Endometrial microvascular endothelial cells (primary cell): Measurements from ENCODE around the gene TMSB10. TPM values are rescaled to one million over a fixed set of nuclear protein-coding genes. Genes with fewer than 3 reads are reported as not detected.
"Not testable (repeated sequence)": the region's sequence is repeated elsewhere in the genome, so short reads cannot be mapped to it uniquely, and the experiment has no call there.

Source experiments
- in situ Hi-C: cut with HindIII; loops from 2 replicates; pipeline ENCODE4 v1.10.0; 2017; ENCODE audit warnings: low sequenced_read_pairs, low pct_unique_long_range_greater_than_20kb; ENCODE audit errors: inconsistent ontology term
- total RNA-seq: library from RNA; depleted of rRNA; stranded (reverse); fragments of >200 nt; gene quantifications from one replicate; pipeline ENCODE4 v1.2.3, GENCODE V29; 2015; ENCODE audit errors: inconsistent ontology term

Gene TMSB10
- total RNA-seq, 1 donor from 2014 or later: 8,106 TPM

DNA sequence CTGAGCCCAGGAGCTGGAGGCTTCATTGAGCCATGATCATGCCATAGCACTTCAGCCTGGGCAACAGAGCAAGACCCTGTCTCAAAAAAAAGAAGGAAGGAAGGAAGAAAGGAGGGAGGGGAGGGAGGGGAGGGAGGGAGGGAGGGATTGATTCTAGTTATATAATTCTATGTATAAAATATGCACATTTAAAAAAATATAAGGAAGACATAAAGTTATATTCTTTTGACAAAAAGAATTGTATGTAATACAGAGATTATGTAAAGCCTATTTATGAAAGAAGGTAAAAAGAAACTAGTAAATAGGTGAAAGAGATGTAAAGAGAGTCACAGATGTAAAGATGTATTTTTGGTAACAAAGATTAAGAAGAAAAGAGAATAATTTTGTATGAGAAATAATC, 17.6 kb downstream of the TMSB10 start:
- in situ Hi-C loops: no loop called here

DNA sequence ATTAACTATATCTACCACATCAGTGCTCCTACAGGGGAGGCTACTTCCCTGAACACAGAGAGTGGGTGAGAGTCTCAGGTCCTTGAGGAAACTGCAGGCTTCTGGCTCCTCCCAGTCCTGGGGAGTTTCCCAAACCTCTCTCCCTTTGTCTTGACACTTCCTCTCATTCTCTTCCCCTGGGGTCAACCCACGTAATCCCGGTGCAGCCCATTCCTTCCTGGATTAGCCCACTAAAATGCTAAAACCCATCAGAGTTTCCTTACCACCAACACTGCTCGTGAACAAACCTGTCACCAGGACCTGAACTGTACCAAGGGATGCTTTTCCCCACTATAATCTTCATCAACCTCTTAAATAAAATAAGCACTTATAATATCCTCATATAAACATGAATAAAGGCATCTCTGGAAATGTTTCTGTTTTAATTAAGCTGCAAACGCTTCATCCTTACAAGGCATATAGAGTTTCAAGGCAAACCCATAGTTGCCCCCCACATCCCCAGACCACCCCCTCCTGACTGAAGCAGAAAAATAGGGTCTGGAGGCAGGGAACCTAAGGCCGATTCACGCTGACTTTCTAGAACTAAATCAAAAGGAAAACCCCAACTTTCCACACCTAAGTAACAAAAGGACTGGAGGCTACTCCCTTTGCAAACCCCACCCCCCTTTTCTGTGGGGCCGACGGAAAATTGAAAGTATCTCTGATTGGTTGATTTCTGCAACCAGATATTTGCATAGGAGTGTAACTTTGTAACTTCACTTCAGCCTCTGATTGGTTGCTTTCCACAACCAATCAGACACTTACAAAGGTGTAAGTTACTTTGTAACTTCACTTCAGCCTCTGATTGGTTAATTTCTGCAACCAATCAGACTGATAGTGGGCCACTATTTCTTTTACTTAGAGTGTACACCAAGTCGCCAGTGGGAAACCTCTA, 19.0 kb downstream of the TMSB10 start:
- in situ Hi-C loops: no loop called here

DNA sequence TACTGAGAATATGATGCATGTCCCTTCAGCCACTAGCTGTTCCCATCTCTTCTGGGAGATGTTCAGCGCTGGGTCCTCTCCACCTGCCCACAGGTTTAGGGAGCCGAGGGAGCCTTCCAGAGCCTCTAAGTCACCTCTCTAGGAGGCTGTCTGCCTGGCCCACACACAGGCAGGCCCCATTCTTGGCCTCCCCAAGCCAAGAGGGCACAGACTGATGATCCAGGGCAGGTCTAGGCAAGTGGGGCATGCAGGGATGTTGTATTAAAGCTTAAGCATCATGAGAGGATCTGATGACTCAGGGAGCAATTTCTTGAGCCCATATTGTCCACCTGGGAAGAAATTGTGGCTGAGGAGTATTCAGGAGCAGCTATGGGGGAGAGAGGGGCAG, 19.9 kb downstream of the TMSB10 start:
- in situ Hi-C loops: no loop called here

DNA sequence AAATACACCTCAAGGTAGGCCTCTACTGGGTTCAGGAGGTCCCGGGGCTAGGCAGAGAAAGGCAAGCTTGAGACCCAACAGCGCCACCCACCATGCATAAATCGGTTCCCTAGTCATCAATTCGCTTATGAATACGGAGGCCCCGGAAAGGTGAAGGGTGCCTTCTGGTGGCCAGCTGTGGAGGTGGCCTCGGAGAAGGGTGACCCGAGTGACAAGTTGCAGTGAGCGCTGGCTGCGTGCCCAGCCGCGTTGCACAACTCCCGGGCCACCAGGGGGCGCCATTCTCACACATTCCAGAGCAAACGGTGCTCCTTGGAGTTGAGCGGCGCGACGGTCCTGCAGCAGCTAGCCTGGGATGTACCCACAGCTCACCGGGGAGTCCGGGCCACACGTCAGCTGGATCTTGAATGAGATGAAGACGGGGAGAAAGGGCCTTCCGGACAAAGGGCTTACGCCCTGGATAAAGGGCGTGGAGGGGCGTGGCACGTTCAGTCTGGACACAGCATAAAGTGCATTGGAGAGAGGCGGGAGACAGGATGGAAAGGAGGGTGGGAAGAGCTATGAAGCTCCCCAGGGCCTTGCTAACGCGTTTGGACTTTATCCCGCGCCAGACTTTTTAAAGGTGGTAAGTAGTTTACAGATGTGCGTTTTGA, 20.4 kb downstream of the TMSB10 start:
- in situ Hi-C loops: no loop called here

DNA sequence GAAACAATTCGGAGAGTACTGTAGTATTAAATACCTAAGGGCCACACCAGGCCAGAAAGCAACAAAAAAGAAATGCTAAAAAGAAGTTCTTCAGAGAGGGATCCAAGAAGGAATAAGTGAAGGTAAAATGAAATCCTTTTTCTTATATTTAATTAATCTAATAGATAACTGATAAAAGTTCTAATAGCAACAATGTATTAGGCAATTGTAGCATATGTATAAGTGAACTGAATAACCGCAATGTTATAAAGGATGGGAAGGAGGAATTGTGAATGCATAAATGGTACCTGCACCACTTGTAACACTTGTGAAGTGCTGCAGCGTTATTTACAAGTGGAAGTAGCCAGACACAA, 21.8 kb downstream of the TMSB10 start:
- in situ Hi-C loops: no loop called here

DNA sequence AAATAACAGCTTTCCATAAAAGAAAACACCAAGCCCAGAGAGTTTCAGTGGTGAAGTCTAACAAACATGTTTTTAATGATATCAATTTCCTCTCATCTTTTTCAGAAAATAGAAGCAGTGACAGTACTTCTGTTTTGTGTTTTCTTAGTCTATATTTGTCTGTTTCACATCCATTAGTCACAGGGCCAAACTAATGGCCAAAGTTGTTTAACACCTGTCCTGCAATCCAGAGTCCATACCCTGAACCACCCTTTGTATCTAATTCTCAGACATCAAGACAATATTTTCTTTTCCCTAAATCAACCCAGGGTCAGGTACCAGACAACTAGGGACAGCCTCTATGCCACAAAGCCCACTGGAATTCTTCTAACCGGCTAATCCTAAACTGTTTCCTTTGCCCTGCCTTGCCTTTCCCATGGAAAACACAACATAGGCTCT, 25.9 kb downstream of the TMSB10 start:
- in situ Hi-C loops: no loop called here

DNA sequence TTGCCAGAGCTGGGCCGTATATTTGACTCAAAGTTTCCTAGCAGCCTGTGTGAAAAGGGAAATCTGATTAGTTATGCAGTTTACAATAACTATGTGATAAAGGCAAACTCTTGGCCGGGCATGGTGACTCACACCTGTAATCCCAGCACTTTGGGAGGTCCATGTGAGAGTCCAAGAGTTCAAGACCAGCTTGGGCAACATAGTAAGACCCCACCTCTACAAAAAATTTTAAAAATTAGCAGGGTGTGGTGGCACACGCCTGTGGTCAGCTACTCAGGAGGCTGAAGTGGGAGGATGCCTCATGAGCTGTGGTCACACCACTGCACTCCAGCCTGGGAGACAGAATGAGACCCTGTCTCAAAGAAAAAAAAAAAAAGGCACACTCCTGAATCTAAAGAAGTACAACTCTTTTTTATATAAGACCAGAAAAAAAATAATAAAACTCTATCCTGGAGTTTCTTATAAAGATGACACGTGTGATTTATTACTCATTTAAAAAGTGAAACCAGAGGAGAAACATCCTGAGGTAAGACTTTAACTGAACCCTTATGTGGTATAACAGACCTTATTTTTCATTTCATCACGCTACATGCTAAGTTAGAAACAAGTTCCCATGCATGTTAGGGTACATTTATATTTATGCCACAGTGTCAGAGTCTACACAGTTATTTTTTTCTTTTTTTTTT, 32.9 kb downstream of the TMSB10 start:
- in situ Hi-C loops: no loop called here

DNA sequence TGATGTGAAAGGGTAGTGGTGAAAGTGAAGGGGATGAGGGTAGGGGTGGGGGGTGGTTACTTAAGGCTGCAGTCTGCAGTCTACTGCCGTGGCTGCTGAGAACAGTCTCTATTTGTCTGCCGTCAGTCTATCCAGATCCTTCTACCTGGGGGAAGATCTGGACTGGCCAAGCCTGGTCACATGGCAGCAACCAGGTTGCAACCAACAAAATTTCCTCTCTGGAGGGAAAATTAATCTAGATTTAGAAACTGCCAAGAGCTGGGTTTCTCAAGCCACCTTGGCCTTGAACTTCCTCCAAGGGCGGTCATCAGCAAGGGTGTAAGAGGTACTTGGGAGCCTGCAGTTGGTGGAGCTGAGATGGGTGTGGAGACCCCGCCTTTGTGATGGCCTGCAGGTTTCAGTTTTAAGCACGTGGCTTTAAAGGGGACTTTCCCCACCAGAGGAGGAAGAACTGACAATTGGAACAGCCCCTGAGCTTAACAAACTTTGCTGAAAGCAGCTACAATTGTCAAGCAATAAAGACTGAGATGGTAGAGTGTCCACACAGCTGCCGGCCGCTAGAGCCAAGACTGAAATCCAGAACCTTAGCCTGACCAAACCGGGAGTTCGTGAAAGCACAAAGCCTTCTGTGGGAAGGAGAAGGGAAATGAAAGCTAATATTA, 34.1 kb downstream of the TMSB10 start:
- in situ Hi-C loops: no loop called here

DNA sequence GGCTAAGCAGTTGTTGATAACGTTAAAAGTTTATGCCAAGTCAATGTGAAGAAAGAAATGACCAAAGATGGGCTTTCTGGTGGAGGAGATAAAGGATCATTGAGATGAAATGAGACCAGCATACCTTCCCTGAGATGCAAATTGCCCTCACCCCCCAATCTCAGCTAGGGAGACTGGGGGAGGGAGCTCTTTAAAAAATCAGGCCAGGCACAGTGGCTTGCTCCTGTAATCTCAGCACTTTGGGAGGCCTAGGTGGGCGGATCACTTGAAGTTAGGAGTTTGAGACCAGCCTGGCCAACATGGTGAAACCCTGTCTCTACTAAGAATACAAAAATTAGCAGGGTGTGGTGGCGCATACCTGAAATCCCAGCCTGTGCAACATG, 34.6 kb downstream of the TMSB10 start:
- in situ Hi-C loops: no loop called here

DNA sequence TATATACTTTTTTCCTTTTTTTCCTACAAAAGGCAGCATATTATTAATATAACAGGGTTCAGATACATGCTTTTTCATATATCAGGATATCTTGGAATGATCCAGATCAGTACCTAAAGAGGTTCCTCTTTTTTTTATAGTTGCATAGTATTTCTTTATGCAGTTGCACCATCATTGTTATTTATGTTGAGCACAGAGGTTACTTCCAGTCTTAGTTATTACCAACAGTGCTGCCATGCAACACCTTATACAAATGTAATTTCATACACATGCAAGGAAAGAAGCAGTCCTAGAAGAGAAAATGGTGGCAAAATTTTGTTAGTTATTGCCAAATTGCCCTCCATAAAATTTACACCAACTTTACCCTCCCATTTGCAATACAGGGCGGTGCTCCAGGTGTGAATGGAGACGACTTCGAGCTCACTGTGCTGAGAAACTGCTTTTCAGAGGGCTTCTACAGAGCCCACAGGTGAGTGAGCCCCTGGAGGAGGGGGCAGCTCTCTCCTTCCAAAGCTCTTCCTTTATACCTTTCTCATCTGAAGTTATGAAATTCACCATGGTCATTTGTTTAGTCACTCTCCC, 35.5 kb downstream of the TMSB10 start:
- in situ Hi-C loops: no loop called here

DNA sequence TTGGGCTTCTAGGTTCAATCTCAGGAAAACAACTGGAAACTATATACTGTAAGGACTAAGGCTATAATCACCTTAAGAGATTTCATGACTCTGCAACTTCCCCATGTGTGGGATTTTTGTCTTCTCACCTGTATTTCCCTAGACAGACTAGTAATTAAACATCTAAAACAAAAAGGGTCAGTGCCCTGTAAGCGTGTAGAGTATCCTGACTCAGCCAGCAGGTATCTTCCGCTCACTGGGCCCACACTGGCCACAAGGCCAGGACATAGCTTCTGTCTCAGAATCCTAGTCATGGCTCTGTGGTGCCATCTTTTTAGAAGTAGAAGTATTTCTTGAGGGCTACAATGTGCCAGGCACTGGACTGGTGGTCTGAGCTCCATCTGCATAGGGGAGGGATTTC, 36.7 kb downstream of the TMSB10 start:
- in situ Hi-C loops: no loop called here

DNA sequence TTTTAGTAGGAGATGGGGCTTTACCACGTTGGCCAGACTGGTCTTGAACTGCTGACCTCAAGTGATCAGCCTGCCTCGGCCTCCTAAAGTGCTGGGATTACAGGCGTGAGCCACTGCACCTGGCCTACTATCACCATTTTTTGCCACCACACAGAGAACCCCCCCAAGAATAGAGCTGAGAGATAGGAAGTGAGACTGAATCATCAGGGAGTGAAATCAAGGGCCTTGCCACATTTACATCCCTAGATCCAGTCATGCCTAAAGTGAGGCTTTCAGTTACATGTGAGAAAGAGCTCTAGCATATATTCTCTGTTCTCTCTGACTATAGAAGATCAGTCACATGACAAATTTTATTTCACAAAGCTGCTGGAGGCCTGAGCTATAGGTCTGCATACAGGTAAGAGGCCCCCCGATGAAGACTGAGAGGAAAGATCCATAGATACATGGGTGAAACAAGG, 37.5 kb downstream of the TMSB10 start:
- in situ Hi-C loops: no loop called here

DNA sequence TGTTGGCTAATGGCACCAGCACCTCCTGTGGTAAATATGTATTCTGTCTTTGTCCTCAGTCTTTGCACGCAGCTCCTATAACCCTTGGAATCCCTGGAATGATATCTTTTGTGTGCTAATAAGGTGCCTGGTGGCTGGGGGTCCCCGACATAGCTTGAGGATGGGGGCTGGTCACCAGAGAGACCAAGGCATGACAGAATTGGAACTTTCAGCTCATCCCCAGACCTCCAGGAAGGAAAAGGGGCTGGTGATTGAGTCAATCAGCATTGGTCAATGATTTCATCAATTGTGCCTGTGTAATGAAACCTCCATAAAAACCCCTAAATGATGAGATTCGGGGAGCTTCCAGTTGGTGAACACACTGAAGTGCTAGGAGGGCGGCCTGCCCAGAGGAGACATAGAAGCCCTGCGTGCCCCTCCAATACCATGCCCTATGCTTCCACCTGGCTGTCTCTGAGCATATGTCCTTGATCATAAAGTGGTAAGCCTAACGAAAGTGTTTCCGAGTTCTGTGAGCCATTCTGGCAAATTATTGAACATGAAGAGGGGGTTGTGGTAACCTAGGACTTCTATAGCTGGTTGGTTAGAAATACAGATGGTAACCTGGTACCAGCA, 38.9 kb downstream of the TMSB10 start:
- in situ Hi-C loops: no loop called here

DNA sequence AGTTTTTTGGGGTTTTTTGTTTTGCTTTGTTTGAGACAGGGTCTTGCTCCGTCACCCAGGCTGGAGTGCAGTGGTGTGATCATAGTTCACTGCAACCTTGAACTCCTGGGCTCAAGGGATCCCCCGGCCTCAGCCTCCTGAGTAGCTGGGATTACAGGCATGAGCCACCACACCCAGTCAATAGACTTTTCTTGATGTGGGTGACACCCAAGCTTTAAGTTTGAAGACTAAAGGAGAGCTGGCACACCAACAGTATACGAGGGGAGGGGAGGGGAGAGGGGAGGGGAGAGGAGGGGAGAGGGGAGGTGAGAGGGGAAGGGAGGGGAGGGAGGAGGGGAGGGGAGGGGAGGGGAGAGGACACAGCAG, 40.4 kb downstream of the TMSB10 start:
- in situ Hi-C loops: not testable (repeated sequence)

DNA sequence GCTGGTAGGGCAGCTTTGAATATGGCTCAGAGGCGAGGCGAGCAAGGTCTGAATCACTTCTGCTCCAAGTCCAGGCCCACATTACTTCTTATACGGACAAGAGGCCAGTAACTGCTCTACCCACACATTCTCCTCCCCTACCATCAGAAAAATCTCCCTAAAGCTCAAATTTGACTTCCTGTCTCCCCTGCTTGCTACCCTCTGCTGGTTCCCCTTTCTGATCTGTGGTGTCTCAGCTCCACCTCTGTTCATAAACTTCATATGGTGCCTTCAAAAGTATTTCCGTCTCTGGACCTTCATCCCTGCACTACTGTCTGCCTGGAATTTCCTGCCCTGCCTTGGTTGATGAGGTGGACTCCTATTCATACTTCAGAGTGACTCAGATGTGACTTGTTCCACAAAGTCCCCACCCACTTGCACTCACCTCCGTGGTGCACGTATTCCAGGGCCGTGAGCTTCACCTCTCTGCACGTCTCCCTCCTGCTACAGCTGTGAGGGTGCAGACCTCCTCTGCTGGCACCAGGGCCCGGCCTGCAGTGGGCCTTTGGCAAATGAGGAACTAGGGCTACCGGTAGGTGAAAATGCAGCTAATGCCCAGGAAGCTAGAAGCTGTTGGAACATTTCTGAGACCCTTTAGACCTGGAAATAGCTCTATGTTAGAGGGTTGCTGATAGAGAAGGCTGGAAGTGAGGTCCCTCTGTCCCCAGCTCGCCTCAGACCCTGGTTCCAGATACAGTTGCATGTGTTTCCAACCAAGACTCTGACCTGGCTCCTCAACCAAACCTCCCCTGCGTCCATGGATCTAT, 41.0 kb downstream of the TMSB10 start:
- in situ Hi-C loops: no loop called here

DNA sequence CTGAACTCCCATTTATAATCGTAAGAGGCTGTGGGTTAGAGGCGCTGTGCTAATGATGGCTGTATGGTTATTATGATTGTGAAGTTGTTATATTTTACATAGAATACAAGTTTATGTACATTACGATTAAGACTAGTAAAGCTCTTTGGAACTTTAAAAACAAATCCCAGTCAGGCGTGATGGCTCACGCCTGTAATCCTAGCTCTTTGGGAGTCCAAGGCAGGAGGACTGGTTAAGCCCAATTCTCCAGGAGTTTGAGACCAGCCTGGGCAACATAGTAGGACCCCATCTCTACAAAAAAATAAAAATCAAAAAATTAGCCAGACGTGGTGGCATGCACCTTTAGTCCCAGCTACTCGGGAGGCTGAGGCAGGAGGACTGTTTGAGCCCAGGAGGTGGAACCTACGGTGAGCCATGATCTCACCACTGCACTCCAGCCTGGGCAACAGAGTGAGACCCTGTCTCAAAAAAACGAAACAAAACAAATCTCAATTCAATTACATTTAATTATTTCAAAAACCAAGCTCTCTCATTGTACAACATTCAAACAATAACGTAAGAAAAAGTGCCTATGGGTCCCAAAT, 41.6 kb downstream of the TMSB10 start:
- in situ Hi-C loops: no loop called here

DNA sequence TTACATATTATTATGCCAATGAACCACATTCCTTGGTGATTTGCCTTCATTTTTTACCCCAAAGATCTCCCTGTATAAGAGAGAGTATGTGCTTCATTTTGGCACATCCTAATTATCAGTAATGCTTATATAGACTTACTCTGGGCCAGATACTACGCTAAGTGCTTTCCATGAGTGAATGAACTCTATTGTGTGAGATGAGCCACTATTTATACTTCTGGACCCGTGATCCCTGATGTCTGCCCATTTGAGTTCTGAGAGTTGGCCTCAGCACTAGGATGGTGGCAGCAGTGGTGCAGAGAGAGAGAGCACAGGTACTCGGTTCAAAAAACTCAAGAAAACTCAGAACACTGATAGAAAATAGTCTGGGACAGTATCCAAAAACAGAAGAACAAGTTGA, 48.1 kb downstream of the TMSB10 start:
- in situ Hi-C loops: no loop called here

DNA sequence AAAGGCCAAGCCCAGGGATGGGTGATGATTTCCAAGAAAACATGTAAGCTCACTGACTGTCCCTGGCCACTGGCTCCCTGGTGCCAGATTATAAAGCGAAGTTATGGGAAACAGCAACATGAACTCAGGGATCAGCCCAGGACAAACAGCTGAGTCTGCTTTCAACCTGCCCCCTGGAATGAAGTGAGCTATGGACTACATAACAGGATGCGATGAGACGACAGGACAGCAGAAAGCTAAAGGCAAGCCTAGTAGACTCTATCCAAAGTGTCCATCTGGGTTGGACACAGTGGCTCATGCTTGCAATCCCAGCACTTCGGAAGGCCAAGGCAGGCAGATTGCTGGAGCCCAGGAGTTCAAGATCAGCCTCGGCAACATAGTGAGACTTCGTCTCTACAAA, 48.9 kb downstream of the TMSB10 start:
- in situ Hi-C loops: no loop called here
